Placental epithelial cell (primary cell): ENCODE measurements around the gene GOLGA8B. TPM values are rescaled to one million over a fixed set of nuclear protein-coding genes. Genes with fewer than 3 reads are reported as not detected.

Source experiments
- small RNA-seq: library from RNA; depleted of rRNA; stranded (forward); fragments of <200 nt; gene quantifications from one replicate; pipeline ENCODE3, GENCODE V24; 2012
- total RNA-seq: library from RNA; depleted of rRNA; stranded (reverse); fragments of >200 nt; gene quantifications from 2 replicates; pipeline ENCODE4 v1.2.3, GENCODE V29; 2012

Gene GOLGA8B
- total RNA-seq: 53.5 and 76.9 TPM in 2 replicates

DNA sequence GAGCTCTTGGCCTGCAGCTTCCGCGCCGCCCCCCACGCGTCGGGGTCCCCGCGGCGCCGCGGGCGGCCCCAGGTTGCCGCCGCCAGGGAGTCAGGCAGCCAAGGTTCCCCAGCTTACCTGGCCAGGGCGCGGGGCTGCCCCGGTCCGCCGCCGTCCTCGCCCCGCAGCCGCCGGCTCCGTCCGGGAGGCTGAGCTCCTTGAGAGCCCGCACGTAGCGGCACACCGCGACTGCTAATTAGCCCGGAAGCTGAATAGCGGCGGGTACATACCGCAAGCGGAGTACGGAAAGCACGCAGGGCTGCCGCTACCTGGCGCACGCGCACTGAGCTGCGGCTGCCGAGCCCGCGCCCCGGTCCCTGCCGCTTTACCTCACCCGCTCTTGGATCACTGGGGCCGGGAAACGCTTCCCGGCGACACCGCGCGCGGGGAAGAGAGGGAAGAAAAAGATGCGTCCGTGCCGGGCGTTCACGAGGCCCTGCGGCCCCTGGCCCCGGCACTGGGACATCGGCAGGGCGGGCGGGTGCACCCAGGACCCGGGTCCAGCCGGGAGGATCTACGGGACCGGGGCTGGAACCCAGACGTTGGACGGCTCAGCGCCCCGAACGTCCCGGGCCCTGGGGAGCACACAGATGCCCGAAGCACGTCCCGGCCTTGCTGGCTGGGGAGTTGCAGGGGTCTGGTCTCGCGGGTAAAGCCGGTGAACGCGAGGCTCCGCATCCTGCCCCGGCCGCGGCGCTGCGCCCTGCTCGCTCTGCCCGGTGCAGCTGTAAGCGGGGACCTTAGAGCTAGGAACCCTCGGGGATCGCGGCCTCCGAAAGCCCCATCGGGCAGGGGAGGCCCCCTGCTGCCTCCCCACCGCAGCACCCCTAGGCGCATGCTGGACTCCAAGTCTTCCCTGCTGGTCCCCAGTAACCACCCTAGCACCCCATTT, at the start of gene GOLGA8B:
Gene GOLGA8B (minus strand): TSS at position 253 of the 931 bp plus-strand sequence. CDS start 47,739 bp downstream, outside the sequence.

Small RNA genes lying within 50 kb of the gene (small RNA-seq; reads per million reads assigned to genes)
- not detected for gene RF00425

Other genes with a start within 250 kb of the GOLGA8B start
- 25.9 and 26.5 TPM in 2 replicates for gene SLC12A6, start 245.9 kb downstream of the GOLGA8B start, total RNA-seq
- gene NOP10, start 240.5 kb downstream of the GOLGA8B start, total RNA-seq: 164 and 215 TPM in 2 replicates
- gene NUTM1, start 240.3 kb downstream of the GOLGA8B start, total RNA-seq: under 0.01 TPM in 1 of 2 replicates, not detected in the other
- gene LPCAT4, start 216.5 kb downstream of the GOLGA8B start, total RNA-seq: 12.0 and 15.3 TPM in 2 replicates
- 11.4 and 49.1 TPM in 2 replicates for gene GOLGA8A, start 145.8 kb downstream of the GOLGA8B start, total RNA-seq
- not detected in 2 replicates for gene GJD2, start 171.3 kb upstream of the GOLGA8B start, total RNA-seq
- gene ACTC1, start 211.9 kb upstream of the GOLGA8B start, total RNA-seq: 0.11 TPM in 1 of 2 replicates, not detected in the other